MM.1S (cell line): Measurements from ENCODE around the gene WNK1.

ENCODE experiments used
- CTCF ChIP-seq: fragments of 300-600 bp; sonication (generic); IDR thresholded peaks from 2 replicates; pipeline ENCODE4 v1.5.1; 2016; ENCODE audit warnings: antibody characterized with exemption, low read length, mixed read lengths
- EZH2 ChIP-seq: fragments of 300-600 bp; sonication (generic); optimal IDR thresholded peaks from 2 replicates; pipeline ENCODE3; 2017; ENCODE audit warnings: low read depth, mild to moderate bottlenecking, antibody characterized with exemption, low read length, mixed read lengths
- EZH2phosphoT487 ChIP-seq: fragments of 300-600 bp; sonication (generic); IDR thresholded peaks from 2 replicates; pipeline ENCODE4 v1.6.1; 2018; ENCODE audit warnings: antibody characterized with exemption, low read length

- no peak for TF ChIP-seq CTCF
- no peak for TF ChIP-seq EZH2phosphoT487
- TF ChIP-seq EZH2 = no peak
Observed at GRCh38 chr12:944211-944610, 191.8 kb downstream of the WNK1 start.
